Measurements from ENCODE around the gene ZFHX2. TPM values are rescaled to one million over a fixed set of nuclear protein-coding genes. Genes with fewer than 3 reads are reported as not detected.

ZFHX2 gene
- total and polyA plus RNA-seq, 2 of the 13 experiments (the other 11 are each of a cell fraction or from before 2014, with no cell fraction given) = 0.17 to 0.44 TPM

DNA sequence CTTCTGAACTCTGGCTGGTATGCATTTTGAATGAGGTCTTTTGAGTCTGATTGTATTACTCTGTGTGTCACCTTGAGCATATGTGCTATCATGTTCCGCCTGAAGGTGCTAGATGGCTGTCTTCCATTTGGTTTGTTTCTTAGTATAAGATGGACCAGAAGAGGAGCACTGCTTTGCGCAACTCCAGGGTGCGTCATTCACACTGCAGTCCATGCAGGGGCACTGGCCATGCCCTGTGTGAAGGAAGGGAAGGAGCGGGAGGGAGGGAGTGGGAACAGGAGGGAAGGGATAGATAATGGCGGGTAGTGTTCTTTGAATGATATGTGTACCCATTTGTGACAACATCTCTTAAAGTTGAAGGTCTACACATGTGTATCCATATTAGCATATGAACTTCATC, 8.2 kb downstream of the ZFHX2 start:
- in situ Hi-C loops (cut with HindIII; ENCODE audit: extremely low pct_ligation_motif_present, low pct_unique_long_range_greater_than_20kb) = no loop called here
- Histone ChIP-seq H3K9ac (ENCODE audit: insufficient read depth, low read depth, low read length) (no peak overlapping the region), H3K36me3 (replicated peaks in 1 of 2; ENCODE audit: control insufficient read depth in 1 of 2, insufficient read depth in 2 of 2, low read length in 2 of 2) (no peaks in the 10 kb centered on the region), H3K4me2 (ENCODE audit: low read depth, low read length) (no peak overlapping the region), H3K9me3 (ENCODE audit: low read length) (no peaks in the 10 kb centered on the region), H2AFZ (ENCODE audit: low read length) (no peak overlapping the region), H3K79me2 (ENCODE audit: insufficient read depth, low read length) (no peaks in the 10 kb centered on the region), H3K27ac (ENCODE audit: extremely low read length, insufficient read depth, low read length) (no peak overlapping the region), H3K4me3 (replicated peaks in 1 of 3; ENCODE audit: insufficient read depth in 1 of 3, low read depth in 2 of 3, low read length in 3 of 3) (no peak overlapping the region), H3K27me3 (ENCODE audit: control insufficient read depth in 1 of 2, insufficient read depth in 2 of 2, low read length in 2 of 2) (no peaks in the 10 kb centered on the region), H4K20me1 (ENCODE audit: insufficient read depth, low read length) (no peaks in the 10 kb centered on the region), H3K4me1 (ENCODE audit: insufficient read depth, low read length) (peaks cover 46% of the 10 kb centered on the region)
- TF ChIP-seq HNRNPK (IDR thresholded peaks at IDR 0.05; ENCODE audit: low read depth, low read length, poor library complexity, severe bottlenecking) (peak; percentile 49), CEBPB (IDR thresholded peaks at IDR 0.05; ENCODE audit: borderline replicate concordance, low read depth, low read length) (peak; percentile 12; the same call in 1 of the 2 replicates), GLI4 (CRISPR knock-in tag; IDR thresholded peaks at IDR 0.05; ENCODE audit: borderline replicate concordance) (no peak), XRCC5 (optimal IDR thresholded peaks at IDR 0.05; ENCODE audit: low read length) (no peak), SNRNP70 (IDR thresholded peaks at IDR 0.05; ENCODE audit: low read depth, low read length) (no peak), ZNF180 (CRISPR knock-in tag; IDR thresholded peaks at IDR 0.05; ENCODE audit: borderline replicate concordance, low read depth) (no peak), ISL2 (CRISPR knock-in tag; IDR thresholded peaks at IDR 0.05) (no peak), FOXA3 (CRISPR knock-in tag; IDR thresholded peaks at IDR 0.05) (no peak), PCBP2 (optimal IDR thresholded peaks at IDR 0.05; ENCODE audit: low read depth, low read length, poor library complexity, severe bottlenecking) (peak; percentile 60), ZNF747 (CRISPR knock-in tag; IDR thresholded peaks at IDR 0.05; ENCODE audit: borderline replicate concordance) (no peak), GABPB1 (CRISPR knock-in tag; IDR thresholded peaks at IDR 0.05) (no peak)
- POLR2A ChIA-PET = interaction anchor here (0.7 to 1.1 kb wide), 3 partner anchors 12 to 20 kb away, joined by 3 to 4 read pairs (median 3); no protein-coding TSS in a partner anchor
- intact Hi-C loops (cut with micrococcal nuclease; ENCODE audit: unreplicated experiment) = no loop called here
- DNase-seq (ENCODE audit: low spot score) (no peak), FAIRE-seq (no peak), ATAC-seq (no peak)
- CTCF ChIA-PET (ENCODE audit: low intra/inter-chr PET ratio, low total read pairs) = no interaction called here
- 96% methylated on average over 5 of the region's 5 CpGs for WGBS (ENCODE audit: low lambda C conversion rate)
- no TSS peak for BruUV-seq (replicated peaks)

Data from HepG2 (cell line).